CD4-positive, alpha-beta T cell treated with Interleukin-15 for 4 hours (primary cell): Measurements from ENCODE around the gene TNRC6A.
"Not testable (repeated sequence)": the region's sequence is repeated elsewhere in the genome, so short reads cannot be mapped to it uniquely, and the experiment has no call there.

Source experiments
- DNase-seq: peaks from one replicate; pipeline ENCODE4 v3.0.0-alpha.2; 2020; ENCODE audit warnings: low spot score

TNRC6A gene

GRCh38 chr16:24845726-24846547 lies 116.5 kb downstream of the TNRC6A start, which contains the start of gene SLC5A11:
TSS of gene SLC5A11 (plus strand) at chr16:24845963. CDS start at chr16:24858644, 12,681 bp downstream.
- no peak for DNase-seq

- no peak for DNase-seq
Observed at GRCh38 chr16:24846548-24847357, 117.3 kb downstream of the TNRC6A start.

- no peak for DNase-seq
Observed at GRCh38 chr16:24847358-24847664, 117.9 kb downstream of the TNRC6A start.

- no peak for DNase-seq
Observed at GRCh38 chr16:24848065-24848464, 118.6 kb downstream of the TNRC6A start.

GRCh38 chr16:24849641-24850040 lies 120.2 kb downstream of the TNRC6A start:
- DNase-seq = no peak

GRCh38 chr16:24850289-24850938 lies 121.0 kb downstream of the TNRC6A start:
- no peak for DNase-seq

- DNase-seq = no peak
Observed at GRCh38 chr16:24851700-24852099, 122.2 kb downstream of the TNRC6A start.

- no peak for DNase-seq
Observed at GRCh38 chr16:24852281-24852721, 122.8 kb downstream of the TNRC6A start.

GRCh38 chr16:24853169-24853824 lies 123.8 kb downstream of the TNRC6A start:
- no peak for DNase-seq

- DNase-seq = no peak
Observed at GRCh38 chr16:24853830-24854229, 124.4 kb downstream of the TNRC6A start.

- no peak for DNase-seq
Observed at GRCh38 chr16:24854607-24855171, 125.2 kb downstream of the TNRC6A start.

GRCh38 chr16:24855678-24856077 lies 126.2 kb downstream of the TNRC6A start:
- no peak for DNase-seq

GRCh38 chr16:24856871-24857270 lies 127.4 kb downstream of the TNRC6A start:
- not testable (repeated sequence) for DNase-seq

- peak; percentile 4 for DNase-seq
Observed at GRCh38 chr16:24858219-24859041, 129.0 kb downstream of the TNRC6A start.

- no peak for DNase-seq
Observed at GRCh38 chr16:24861461-24861860, 132.0 kb downstream of the TNRC6A start.

- no peak for DNase-seq
Observed at GRCh38 chr16:24863582-24864437, 134.4 kb downstream of the TNRC6A start.

GRCh38 chr16:24869033-24869432 lies 139.6 kb downstream of the TNRC6A start:
- DNase-seq = no peak

GRCh38 chr16:24871891-24872290 lies 142.4 kb downstream of the TNRC6A start:
- DNase-seq = no peak

- DNase-seq = no peak
Observed at GRCh38 chr16:24873028-24873427, 143.6 kb downstream of the TNRC6A start.

GRCh38 chr16:24875466-24875865 lies 146.0 kb downstream of the TNRC6A start:
- DNase-seq = no peak
